GM06990 (cell line): ENCODE data around the gene H19.

Source experiments
- DNase-seq: peaks from one replicate; pipeline ENCODE4 v3.0.0-alpha.2; 2011; ENCODE audit not compliant: insufficient read length; ENCODE audit errors: extremely low read depth
- H3K27me3 ChIP-seq: replicated peaks from 2 replicates; pipeline ENCODE4 v1.6.0; 2011; ENCODE audit warnings: low read length; ENCODE audit not compliant: control insufficient read depth, insufficient read depth
- H3K36me3 ChIP-seq: 2 replicates; pipeline ENCODE4 v1.5.1; 2011; ENCODE audit warnings: low read length; ENCODE audit not compliant: control insufficient read depth, insufficient read depth
- H3K4me3 ChIP-seq: replicated peaks from 2 replicates; pipeline ENCODE4 v1.5.1; 2011; ENCODE audit warnings: low read depth, mild to moderate bottlenecking, control low read depth, low read length
- TF ChIP-seq, protein P1 (sequence below): IDR thresholded peaks from 2 replicates; pipeline ENCODE4 v1.5.1; 2011; ENCODE audit warnings: low read length, control low read depth, mild to moderate bottlenecking, inconsistent platforms; ENCODE audit not compliant: insufficient read depth, poor library complexity, severe bottlenecking

The H19 gene

GRCh38 chr11:1990872-1991578, 6.6 kb downstream of the H19 start:
- Histone ChIP-seq H3K36me3 (no peaks in the 10 kb centered on the region), H3K4me3 (no peak overlapping the region), H3K27me3 (no peaks in the 10 kb centered on the region)
- TF ChIP-seq, protein P1, sequence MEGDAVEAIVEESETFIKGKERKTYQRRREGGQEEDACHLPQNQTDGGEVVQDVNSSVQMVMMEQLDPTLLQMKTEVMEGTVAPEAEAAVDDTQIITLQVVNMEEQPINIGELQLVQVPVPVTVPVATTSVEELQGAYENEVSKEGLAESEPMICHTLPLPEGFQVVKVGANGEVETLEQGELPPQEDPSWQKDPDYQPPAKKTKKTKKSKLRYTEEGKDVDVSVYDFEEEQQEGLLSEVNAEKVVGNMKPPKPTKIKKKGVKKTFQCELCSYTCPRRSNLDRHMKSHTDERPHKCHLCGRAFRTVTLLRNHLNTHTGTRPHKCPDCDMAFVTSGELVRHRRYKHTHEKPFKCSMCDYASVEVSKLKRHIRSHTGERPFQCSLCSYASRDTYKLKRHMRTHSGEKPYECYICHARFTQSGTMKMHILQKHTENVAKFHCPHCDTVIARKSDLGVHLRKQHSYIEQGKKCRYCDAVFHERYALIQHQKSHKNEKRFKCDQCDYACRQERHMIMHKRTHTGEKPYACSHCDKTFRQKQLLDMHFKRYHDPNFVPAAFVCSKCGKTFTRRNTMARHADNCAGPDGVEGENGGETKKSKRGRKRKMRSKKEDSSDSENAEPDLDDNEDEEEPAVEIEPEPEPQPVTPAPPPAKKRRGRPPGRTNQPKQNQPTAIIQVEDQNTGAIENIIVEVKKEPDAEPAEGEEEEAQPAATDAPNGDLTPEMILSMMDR: no peak
- DNase-seq: no peak

DNA sequence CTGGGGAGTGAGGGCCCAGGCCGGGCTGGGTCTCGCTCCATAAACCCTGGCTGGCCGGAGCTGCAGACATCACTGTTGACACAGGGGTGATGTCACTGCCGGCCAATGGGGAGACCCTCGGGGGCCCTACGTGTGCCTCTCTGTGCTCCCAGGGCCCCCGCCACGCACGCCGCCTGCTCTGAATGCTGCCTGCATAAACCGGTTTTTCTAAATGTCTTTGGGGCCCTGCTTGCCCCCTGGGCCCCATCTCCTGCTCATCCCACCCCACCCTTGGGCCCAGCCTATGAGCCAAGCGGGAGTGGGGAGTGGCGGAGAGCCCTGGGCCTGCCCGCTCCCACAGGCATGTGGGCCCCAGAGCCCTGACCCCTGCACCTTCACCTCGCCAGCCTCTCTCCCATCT, 7.7 kb downstream of the H19 start:
- DNase-seq: no peak
- TF ChIP-seq, protein P1: no peak
- H3K36me3 ChIP-seq: no peaks in the 10 kb centered on the region
- H3K27me3 ChIP-seq: no peaks in the 10 kb centered on the region
- no peak overlapping the region for H3K4me3 ChIP-seq

DNA sequence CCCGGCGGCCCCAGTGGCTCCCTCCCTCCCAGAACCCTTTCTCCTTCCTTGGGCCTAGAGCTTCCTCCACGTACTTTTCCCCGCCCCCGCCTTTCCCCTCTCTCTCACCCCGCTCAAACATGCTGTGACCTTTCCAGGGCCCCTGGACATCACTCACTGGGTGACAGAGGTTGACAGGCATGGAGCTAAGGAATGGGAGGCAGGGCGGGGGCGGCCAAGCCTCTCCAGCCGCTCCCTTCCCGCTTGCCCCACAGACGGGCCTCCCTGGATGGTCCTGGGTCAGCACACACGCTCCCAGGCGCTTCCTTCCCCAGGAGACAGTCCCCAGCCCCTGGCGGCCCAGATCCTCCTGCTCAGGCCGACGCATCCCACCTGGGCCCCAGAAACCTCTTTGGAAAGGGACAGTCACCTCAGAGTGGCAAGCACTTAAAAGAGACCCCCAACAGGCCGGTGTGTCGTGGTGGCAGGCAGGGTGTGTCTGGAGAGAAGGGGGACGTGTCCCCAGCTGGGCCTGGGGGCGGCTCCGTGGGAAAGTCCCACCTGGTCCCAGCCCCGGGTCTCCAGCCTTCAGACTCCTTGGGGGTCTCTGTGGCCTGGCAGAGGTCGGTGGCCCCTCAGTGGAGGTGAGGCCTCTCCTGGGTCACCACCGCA, 8.8 kb downstream of the H19 start:
- no peaks in the 10 kb centered on the region for H3K36me3 ChIP-seq
- H3K27me3 ChIP-seq: no peaks in the 10 kb centered on the region
- TF ChIP-seq, protein P1: no peak
- H3K4me3 ChIP-seq: no peak overlapping the region
- no peak for DNase-seq

- no peak for DNase-seq
- no peaks in the 10 kb centered on the region for H3K36me3 ChIP-seq
- TF ChIP-seq, protein P1: no peak
- no peaks in the 10 kb centered on the region for H3K27me3 ChIP-seq
- no peak overlapping the region for H3K4me3 ChIP-seq
Observed at GRCh38 chr11:1988174-1988573, 9.5 kb downstream of the H19 start.

DNA sequence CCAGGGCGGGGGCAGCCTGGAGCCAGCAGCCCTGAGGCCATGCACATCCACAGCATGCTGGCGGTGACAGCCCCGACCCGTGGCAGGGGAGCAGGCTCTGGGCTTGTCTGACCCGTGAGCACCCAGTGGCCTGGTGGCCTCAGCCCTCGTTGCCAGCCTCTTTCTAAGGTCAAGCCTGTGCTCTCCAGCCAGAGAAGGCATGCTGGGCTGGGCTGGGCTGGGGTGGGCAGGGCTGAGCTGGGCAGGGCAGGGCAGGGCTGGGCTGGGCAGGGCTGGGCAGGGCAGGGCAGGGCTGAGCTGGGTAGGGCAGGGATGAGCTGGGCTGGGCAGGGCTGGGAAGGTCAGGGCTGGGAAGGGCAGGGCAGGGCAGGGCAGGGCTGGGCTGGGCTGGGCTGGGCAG, 10.6 kb downstream of the H19 start:
- Histone ChIP-seq H3K27me3 (no peaks in the 10 kb centered on the region), H3K4me3 (no peak overlapping the region), H3K36me3 (no peaks in the 10 kb centered on the region)
- TF ChIP-seq, protein P1: no peak
- DNase-seq: no peak

GRCh38 chr11:1983601-1983961, 14.1 kb downstream of the H19 start:
- Histone ChIP-seq H3K27me3 (no peaks in the 10 kb centered on the region), H3K36me3 (no peaks in the 10 kb centered on the region), H3K4me3 (no peak overlapping the region)
- TF ChIP-seq, protein P1: no peak
- no peak for DNase-seq
